ENCODE data around the gene DYNLT5.

- no peak for TF ChIP-seq CTCF (IDR thresholded peaks at IDR 0.05; ENCODE audit: low read length)
- TF ChIP-seq EZH2 (optimal IDR thresholded peaks at IDR 0.05; ENCODE audit: low read depth, low read length) = no peak
These were observed 25.6 kb downstream of the DYNLT5 start for GRCh38 chr1:66777831-66778230.

Measured in MM.1S (cell line).